Mesenteric fat pad (tissue), 1 donor: ENCODE measurements around the gene CTNNBIP1. TPM values are rescaled to one million over a fixed set of nuclear protein-coding genes. Genes with fewer than 3 reads are reported as not detected.
A peak's percentile ranks its signal among the peaks of the same experiment; 100 is the strongest.

Experiments
- DNase-seq: peaks from one replicate; pipeline ENCODE4 v3.0.0-alpha.2; 2020; ENCODE audit warnings: low spot score
- long read RNA-seq: library from polyadenylated mRNA; unstranded; transcript quantifications from one replicate; pipeline ENCODE4 v2.0.0, GENCODE V29; 2020
- total RNA-seq: library from RNA; stranded (reverse); fragmentation: NEBNext Ultra II Directional; extraction: Animal tissue kit (Norgen Biotek cat#: 25700); gene quantifications from one replicate; pipeline ENCODE4 v1.2.1, GENCODE V29; 2021
- donor health status: DM: yes; HTN: yes; CAD: no.

The CTNNBIP1 gene, protein sequence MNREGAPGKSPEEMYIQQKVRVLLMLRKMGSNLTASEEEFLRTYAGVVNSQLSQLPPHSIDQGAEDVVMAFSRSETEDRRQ
- 29.8 TPM for total RNA-seq
- long read RNA-seq, partial matches to known transcripts: 0 of 9 reads
- long read RNA-seq, other reads (novel, unspliced or antisense): 6 of 9 reads

DNA sequence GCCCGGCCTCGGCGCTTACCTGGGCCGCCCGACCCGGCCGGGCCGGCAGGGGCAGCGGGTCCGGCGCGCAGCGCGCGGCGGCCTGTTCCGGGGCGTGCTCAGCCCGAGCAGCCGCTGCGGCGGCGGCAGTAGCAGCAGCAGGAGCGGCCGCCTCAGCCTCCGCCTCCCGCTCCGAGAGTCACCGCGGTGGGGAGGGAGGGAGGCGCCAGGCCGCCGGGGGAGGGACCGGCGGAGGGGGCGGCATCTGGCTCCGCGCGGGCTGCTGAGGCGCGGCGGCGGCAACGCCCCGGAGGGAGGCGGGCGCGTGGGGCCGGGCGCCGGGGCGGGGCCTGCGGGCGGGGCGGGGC lies at the start of gene CTNNBIP1:
Gene CTNNBIP1 (minus strand): TSS at position 194 of the 347 bp plus-strand sequence. CDS start 38,205 bp downstream, outside the sequence.
- DNase-seq: no peak

DNA sequence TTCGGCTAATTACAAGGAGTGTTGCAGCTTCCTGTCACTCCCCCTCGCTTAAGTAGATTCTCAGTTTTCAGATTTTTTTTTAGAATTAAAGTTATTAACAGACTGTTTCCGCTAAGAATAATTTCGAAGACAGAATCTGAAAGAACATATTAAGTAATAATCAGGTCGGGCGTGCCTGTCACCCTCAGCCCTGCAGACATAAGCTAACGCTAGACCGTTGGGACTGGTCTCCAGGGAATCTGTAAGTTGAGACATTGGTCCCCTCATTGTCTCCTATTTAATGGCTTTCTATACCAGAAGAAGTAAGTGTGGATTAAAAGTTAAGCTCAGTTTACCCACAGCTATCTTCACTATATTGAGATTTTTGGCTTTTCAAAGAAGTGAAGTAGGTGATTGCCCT lies 47.7 kb upstream of the CTNNBIP1 start:
- DNase-seq: no peak

GRCh38 chr1:9946315-9946714 lies 36.2 kb upstream of the CTNNBIP1 start:
- peak; percentile 2 for DNase-seq

- peak; percentile 98 for DNase-seq
These were observed 33.1 kb upstream of the CTNNBIP1 start, which contains the start of the genes LZIC and NMNAT1 for GRCh38 chr1:9942939-9943788. Gene LZIC (minus strand): TSS chr1:9943391. CDS start chr1:9936619, 6,772 bp downstream. Gene NMNAT1 (plus strand): TSS chr1:9943475. CDS start chr1:9972074, 28,599 bp downstream.

- peak; percentile 80 for DNase-seq
These were observed 32.4 kb upstream of the CTNNBIP1 start for GRCh38 chr1:9942399-9942938.

DNA sequence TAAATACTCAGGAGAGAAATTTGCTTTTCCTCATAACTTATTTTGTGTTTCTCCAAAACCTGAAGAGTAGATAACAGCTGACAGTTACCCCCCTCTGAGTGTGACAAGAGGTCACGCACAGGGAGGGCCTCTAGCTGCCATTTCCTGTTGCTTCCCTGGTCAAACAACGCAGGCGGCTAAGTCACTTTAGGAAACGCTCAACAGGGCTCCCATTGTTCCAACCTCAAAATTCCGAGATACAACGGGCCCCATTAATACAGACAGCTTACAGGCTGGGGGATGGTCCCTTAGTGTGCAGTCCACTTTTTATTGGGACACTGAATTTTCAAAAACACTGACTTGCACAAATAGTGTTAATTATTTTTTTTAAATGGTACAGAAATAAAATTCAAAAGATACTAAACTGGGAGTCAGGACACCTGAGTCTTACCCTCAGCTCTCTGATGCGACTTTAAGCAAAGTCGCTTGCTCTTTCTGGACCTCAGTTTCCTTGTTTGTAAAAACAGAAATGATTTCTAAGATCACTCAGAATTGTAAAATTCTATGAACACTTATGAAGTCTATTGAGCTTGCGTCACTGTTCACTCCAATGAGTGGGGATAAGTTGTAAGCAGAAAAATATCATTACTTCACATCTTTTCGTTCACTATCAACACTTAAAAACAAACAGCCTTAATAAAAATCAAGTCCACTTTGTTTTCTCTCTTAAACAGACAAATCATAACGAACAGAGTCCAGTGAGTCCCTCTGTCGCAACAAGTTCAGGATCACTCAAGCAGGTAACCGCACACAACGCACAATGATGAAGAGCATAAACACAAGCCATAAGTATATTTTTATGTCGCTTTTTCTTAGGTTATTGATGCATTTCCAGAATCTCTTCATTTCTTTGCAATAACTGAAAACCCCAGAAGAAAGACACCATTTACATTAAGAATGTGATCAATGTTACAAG lies 19.6 kb upstream of the CTNNBIP1 start:
- DNase-seq: peak; percentile 30

DNA sequence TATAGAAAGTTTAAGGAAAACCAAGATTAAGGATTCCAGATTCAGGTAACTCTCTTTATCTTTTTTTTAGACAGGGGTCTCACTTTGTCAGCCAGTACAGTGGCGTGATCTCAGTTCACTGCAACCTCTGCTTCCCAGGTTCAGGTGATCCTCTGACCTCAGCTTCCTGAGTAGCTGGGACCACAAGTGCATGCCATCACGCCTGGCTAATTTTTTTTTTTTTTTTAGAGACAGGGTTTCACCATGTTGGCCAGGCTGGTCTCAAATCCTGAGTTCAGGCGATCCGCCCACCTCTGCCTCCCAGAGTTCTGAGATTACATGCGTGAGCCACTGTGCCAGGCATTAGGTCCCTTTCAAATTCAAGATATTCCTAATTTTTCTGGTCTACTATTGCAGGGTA lies 17.2 kb upstream of the CTNNBIP1 start:
- peak; percentile 16 for DNase-seq

- DNase-seq: no peak
These were observed 12.3 kb upstream of the CTNNBIP1 start for GRCh38 chr1:9922342-9922741.

DNA sequence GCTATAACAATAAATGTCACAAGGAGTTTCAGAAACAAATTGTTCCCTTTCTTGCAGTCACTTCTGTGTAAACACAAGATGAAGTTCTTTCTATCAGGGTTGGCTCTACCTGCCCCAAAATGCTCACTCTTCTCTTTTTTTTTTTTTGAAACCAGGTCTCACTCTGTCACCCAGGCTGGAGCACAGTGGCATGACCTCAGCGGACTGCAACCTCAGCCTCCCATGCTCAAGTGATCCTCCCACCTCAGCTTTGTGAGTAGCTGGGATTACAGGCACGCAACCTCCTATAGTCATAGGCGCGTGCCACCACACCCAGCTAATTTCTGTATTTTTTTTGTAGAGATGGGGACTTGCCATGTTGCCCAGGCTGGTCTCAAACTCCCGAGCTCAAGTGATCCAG lies 10.5 kb upstream of the CTNNBIP1 start:
- DNase-seq: peak; percentile 26

- no peak for DNase-seq
These were observed 7.8 kb upstream of the CTNNBIP1 start for GRCh38 chr1:9917901-9918300.

GRCh38 chr1:9917495-9917894 lies 7.4 kb upstream of the CTNNBIP1 start:
- peak; percentile 51 for DNase-seq

DNA sequence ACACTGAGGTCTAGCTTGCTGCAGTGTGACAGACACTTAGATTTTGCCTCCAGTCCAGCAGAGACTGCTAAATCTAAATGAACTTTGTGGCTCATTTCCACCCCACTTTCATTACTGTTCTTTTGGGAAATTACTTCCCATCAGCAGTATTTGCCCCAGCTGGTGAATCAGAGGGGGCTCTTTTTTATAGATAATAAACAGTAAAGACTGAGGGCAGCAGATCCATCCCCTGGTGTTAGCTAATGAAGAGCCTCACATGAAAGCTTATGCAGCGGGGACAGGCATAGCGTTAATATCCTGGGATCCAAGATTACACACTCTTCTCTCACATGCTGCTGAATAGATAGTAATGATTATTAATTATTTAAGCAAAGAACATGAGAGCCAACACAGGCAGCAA lies 6.4 kb upstream of the CTNNBIP1 start:
- DNase-seq: no peak

DNA sequence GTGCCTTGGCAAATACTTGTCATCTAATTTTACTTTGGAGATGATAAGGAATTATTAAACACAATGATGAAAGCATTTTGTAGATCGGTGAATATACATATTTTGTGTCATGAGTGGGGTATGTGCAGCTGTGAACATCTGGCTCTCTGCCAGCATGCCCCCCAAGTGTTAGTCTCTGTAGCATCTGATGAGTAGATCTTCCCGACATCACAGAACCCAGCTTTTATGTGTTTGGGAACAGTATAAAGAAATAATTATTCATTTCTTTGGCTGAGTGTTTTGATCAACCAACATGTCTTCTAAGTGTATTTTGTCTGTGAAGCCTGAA lies 4.5 kb upstream of the CTNNBIP1 start:
- peak; percentile 65 for DNase-seq

DNA sequence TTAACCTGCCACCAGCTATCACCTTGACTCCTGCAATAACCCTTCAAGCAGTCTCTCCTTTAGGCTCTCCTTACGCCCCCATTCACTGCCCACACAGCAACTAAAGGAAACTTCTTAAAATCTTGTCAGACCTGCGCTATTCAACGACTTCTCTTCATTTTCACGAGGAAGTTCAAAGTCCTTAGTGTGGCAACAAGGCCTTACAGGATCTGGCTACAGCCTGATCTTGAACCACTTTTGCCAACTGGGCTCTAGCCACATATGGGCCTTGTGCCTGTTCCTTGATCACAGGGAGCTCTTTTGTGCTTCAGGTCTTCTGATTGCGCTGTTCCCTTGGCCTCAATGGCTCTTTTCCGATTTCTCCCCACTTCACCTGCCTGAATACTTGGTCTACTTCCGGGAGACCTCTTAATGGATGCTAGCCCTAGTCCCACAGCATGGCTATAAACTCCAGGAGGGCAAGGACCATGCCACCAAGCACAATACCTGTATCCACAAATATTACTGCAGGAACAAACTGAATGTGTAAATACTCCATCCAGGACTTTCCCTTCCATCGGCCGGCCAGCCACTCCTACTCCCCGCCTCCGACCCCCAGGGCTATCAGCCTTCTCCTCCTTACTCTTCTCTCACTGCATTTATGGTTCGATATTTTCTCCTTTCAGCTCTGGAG lies 2.3 kb upstream of the CTNNBIP1 start:
- peak; percentile 33 for DNase-seq

GRCh38 chr1:9910423-9911178 lies 532 bp upstream of the CTNNBIP1 start:
- peak; percentile 100 for DNase-seq

DNA sequence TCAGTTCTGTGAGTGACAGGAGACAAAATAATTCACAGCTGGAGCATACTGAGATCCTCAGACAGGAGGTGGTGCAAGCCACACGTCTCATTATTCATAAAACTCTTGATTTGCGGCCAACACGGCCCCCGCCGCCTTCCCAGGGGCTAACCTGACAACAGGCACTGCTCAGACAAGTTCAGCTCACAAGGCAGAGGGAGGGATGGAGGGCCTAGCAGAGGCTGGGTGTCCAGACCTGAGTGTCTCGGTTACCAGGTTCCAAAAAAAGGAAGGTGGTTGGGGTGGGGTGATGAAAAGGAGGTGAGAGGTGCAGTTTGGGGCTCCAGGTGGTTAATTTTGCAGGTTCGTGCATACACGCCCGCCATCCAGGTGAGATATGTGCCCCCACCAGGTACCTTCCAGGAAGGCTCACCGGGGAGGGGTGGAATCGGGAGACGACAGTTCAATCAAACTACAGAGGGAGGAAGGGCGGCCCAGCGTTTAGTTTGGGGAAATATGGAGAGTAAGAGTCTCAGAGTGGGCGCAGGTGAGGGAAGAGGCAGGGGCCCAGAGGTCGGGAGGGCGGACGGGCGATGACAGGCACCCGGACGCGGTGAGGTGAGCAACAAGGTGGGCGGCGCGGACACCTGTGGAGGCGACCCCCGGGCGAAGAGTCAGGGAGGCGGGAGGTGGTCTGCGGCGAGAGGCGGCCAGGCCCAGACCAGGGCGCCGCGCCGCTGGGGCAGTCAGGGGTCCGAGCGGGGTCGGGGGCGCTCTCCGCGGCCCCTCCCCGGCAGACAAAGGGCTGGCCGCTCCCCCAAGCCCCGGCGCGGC lies 629 bp downstream of the CTNNBIP1 start:
- peak; percentile 88 for DNase-seq

GRCh38 chr1:9908871-9909233 lies 1.2 kb downstream of the CTNNBIP1 start:
- DNase-seq: no peak

DNA sequence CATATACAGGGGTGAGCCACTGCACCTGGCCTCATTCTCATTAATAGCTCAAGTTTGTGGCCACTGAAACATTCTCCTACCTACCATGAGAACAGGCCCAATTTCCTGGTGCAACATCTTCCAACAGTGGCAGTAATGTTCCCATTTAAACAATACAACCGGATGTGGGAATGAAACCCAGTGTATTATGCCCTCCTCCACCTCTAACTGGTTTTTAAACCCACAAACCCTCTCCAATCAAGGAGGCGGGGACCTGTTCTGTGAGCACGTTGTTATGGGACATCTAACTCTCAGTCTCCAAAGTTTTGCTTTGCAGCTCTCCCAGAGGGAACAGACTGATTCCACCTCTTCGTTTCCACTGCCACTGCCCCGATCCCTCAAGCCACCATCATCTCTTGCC lies 2.6 kb downstream of the CTNNBIP1 start:
- no peak for DNase-seq

DNA sequence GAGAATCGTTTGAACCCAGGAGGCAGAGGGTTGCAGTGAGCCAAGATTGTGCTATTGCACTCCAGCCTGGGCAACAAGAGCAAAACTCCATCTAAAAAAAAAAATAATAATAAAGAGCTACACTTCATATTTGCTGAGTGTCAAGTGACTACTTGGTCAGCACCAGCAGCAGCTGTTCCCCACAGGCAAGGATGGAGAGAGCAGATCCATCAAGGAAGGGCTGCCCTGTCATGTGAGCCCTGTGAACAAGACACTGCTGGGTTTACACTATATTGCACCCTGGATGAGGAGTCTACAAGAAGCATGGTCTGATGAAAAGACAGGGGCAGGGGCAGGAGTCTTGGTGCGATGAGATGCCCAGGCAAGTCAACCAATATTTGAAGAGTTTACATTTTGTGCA lies 3.6 kb downstream of the CTNNBIP1 start:
- DNase-seq: no peak
